SKM-1 treated with dmso at 0.1 percent for 144 hours (cell line): Measurements from ENCODE around the gene CEP85L.
A peak's percentile ranks its signal among the peaks of the same experiment; 100 is the strongest.

Source experiments
- DNase-seq: peaks from one replicate; lab custom pipeline; 2025; ENCODE audit not compliant: unreplicated experiment; lab: John Stamatoyannopoulos, UW

The CEP85L gene

GRCh38 chr6:118625833-118626232 lies 25.6 kb downstream of the CEP85L start:
- no peak for DNase-seq

GRCh38 chr6:118621799-118622470 lies 29.5 kb downstream of the CEP85L start:
- DNase-seq, result no peak

GRCh38 chr6:118620202-118620601 lies 31.2 kb downstream of the CEP85L start:
- DNase-seq, result no peak

GRCh38 chr6:118618676-118619377 lies 32.6 kb downstream of the CEP85L start:
- peak; percentile 5 for DNase-seq

GRCh38 chr6:118617417-118617816 lies 34.0 kb downstream of the CEP85L start:
- DNase-seq, result no peak

GRCh38 chr6:118611334-118611733 lies 40.1 kb downstream of the CEP85L start:
- no peak for DNase-seq

- no peak for DNase-seq
Measured at GRCh38 chr6:118606858-118607257, 44.5 kb downstream of the CEP85L start.

- no peak for DNase-seq
Measured at GRCh38 chr6:118606268-118606667, 45.1 kb downstream of the CEP85L start.

GRCh38 chr6:118603372-118603771 lies 48.0 kb downstream of the CEP85L start:
- no peak for DNase-seq

- no peak for DNase-seq
Measured at GRCh38 chr6:118602300-118602699, 49.1 kb downstream of the CEP85L start.

- DNase-seq, result no peak
Measured at GRCh38 chr6:118598324-118598723, 53.1 kb downstream of the CEP85L start.

GRCh38 chr6:118597636-118598035 lies 53.8 kb downstream of the CEP85L start:
- DNase-seq, result no peak

- DNase-seq, result no peak
Measured at GRCh38 chr6:118596774-118597320, 54.5 kb downstream of the CEP85L start.

- DNase-seq, result peak; percentile 22
Measured at GRCh38 chr6:118594877-118595276, 56.5 kb downstream of the CEP85L start.

- no peak for DNase-seq
Measured at GRCh38 chr6:118591897-118592296, 59.5 kb downstream of the CEP85L start.

GRCh38 chr6:118589649-118590365 lies 61.6 kb downstream of the CEP85L start:
- no peak for DNase-seq

GRCh38 chr6:118589186-118589585 lies 62.2 kb downstream of the CEP85L start:
- DNase-seq, result no peak

- no peak for DNase-seq
Measured at GRCh38 chr6:118588626-118589025, 62.8 kb downstream of the CEP85L start.

- no peak for DNase-seq
Measured at GRCh38 chr6:118586746-118587485, 64.5 kb downstream of the CEP85L start.

- DNase-seq, result no peak
Measured at GRCh38 chr6:118584911-118585310, 66.5 kb downstream of the CEP85L start.

- DNase-seq, result peak; percentile 65
Measured at GRCh38 chr6:118581489-118581959, 69.9 kb downstream of the CEP85L start.
